DND-41 (cell line): ENCODE results near the gene MAGI1.

ENCODE experiments used
- ATAC-seq: fragments of 200-7000 bp; cut with Tn5 transposase; 3 replicates; pipeline ENCODE4 v1.9.1; 2021; ENCODE audit warnings: low read depth; ENCODE audit not compliant: insufficient read depth
- DNase-seq: peaks from one replicate; pipeline ENCODE4 v3.0.0-alpha.2; 2020
- H2AFZ ChIP-seq: 2 replicates; pipeline ENCODE4 v1.6.0; 2012; ENCODE audit warnings: low read depth, low read length
- H3K27ac ChIP-seq: 2 replicates; pipeline ENCODE4 v1.5.1; 2012; ENCODE audit warnings: low read length, inconsistent platforms
- H3K27me3 ChIP-seq: fragments of 200-600 bp; sonication (generic); 2 replicates; pipeline ENCODE4 v1.6.0; 2012; ENCODE audit warnings: low read length, mild to moderate bottlenecking, inconsistent platforms; ENCODE audit not compliant: insufficient read depth, poor library complexity
- H3K36me3 ChIP-seq: 2 replicates; pipeline ENCODE4 v1.5.1; 2012; ENCODE audit warnings: low read length, inconsistent platforms; ENCODE audit not compliant: insufficient read depth
- H3K4me1 ChIP-seq: 2 replicates; pipeline ENCODE4 v1.5.1; 2012; ENCODE audit warnings: mild to moderate bottlenecking, low read length; ENCODE audit not compliant: insufficient read depth
- H3K4me2 ChIP-seq: 2 replicates; pipeline ENCODE4 v1.6.0; 2012; ENCODE audit warnings: mild to moderate bottlenecking, moderate library complexity, low read length, inconsistent platforms; ENCODE audit not compliant: insufficient read depth
- H3K4me3 ChIP-seq, 2 experiments: fragments of 200-600 bp in 1 of 2; shearing (Covaris generic) in 1 of 2; 2 replicates each; pipeline ENCODE4 v1.5.1; 2012 to 2016; ENCODE audit warnings: inconsistent platforms in 2 of 2, low read length in 2 of 2, mild to moderate bottlenecking in 2 of 2, low read depth in 1 of 2, moderate library complexity in 1 of 2
- H3K79me2 ChIP-seq: 2 replicates; pipeline ENCODE4 v1.6.0; 2012; ENCODE audit warnings: low read length, inconsistent platforms; ENCODE audit not compliant: insufficient read depth
- H3K9ac ChIP-seq: 2 replicates; pipeline ENCODE4 v1.6.0; 2012; ENCODE audit warnings: low read depth, mild to moderate bottlenecking, inconsistent platforms, low read length, moderate library complexity
- H3K9me3 ChIP-seq: 2 replicates; pipeline ENCODE4 v1.5.1; 2012; ENCODE audit warnings: low read length, moderate library complexity, mild to moderate bottlenecking, inconsistent platforms; ENCODE audit not compliant: insufficient read depth, severe bottlenecking
- H4K20me1 ChIP-seq: 2 replicates; pipeline ENCODE4 v1.6.0; 2012; ENCODE audit warnings: low read length; ENCODE audit not compliant: insufficient read depth
- CTCF ChIP-seq: IDR thresholded peaks from 2 replicates; pipeline ENCODE4 v1.5.1; 2012; ENCODE audit warnings: borderline replicate concordance, low read length, moderate library complexity, mild to moderate bottlenecking; ENCODE audit not compliant: poor library complexity, severe bottlenecking; ENCODE audit errors: extremely low read depth
- EZH2 ChIP-seq: IDR thresholded peaks from 3 replicates; pipeline ENCODE4 v1.6.1; 2012; ENCODE audit warnings: borderline replicate concordance, low read depth, mild to moderate bottlenecking, moderate library complexity, low read length, inconsistent platforms; ENCODE audit not compliant: severe bottlenecking

Gene MAGI1

DNA sequence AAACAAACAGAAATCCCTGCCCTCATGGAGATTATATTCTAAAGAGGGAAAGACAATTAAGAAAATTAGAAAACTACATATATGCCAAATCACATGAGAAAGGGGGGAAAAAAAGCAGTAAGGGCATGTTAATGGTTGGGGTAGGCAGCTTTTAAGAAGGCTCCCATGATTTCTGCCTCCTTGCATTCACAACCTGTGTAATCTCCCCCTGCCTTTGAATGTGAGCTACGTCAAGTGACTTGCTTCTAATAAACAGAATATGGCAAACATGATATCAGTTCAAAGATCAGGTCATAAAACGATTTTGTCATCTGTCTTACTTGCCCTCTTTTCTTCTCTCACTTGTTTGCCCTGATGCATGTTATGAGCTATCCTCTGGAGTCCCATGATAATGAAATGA is 677.3 kb downstream of the MAGI1 start:
- H3K9ac ChIP-seq, result no peak overlapping the region
- H3K4me1 ChIP-seq, result no peaks in the 10 kb centered on the region
- H4K20me1 ChIP-seq, result no peaks in the 10 kb centered on the region
- H3K27me3 ChIP-seq, result no peaks in the 10 kb centered on the region
- DNase-seq (no peak), ATAC-seq (no peak)
- no peaks in the 10 kb centered on the region for H3K79me2 ChIP-seq
- H3K27ac ChIP-seq, result no peak overlapping the region
- H3K36me3 ChIP-seq, result no peaks in the 10 kb centered on the region
- no peak overlapping the region for H2AFZ ChIP-seq
- no peak overlapping the region for H3K4me3 ChIP-seq
- no peak for TF ChIP-seq CTCF
- TF ChIP-seq EZH2, result no peak
- H3K9me3 ChIP-seq, result peaks cover 3% of the 10 kb centered on the region
- H3K4me2 ChIP-seq, result no peak overlapping the region

- TF ChIP-seq EZH2, result no peak
- TF ChIP-seq CTCF, result no peak
- Histone ChIP-seq H3K9ac (no peak overlapping the region), H4K20me1 (no peaks in the 10 kb centered on the region), H3K9me3 (peaks cover 3% of the 10 kb centered on the region), H3K27ac (no peak overlapping the region), H3K27me3 (no peaks in the 10 kb centered on the region), H3K4me1 (no peaks in the 10 kb centered on the region), H3K4me3 (no peak overlapping the region), H3K36me3 (no peaks in the 10 kb centered on the region), H3K79me2 (no peaks in the 10 kb centered on the region), H2AFZ (no peak overlapping the region), H3K4me2 (no peak overlapping the region)
- no peak for DNase-seq
- ATAC-seq, result no peak
These were observed 682.1 kb downstream of the MAGI1 start for GRCh38 chr3:65356331-65357248.

DNA sequence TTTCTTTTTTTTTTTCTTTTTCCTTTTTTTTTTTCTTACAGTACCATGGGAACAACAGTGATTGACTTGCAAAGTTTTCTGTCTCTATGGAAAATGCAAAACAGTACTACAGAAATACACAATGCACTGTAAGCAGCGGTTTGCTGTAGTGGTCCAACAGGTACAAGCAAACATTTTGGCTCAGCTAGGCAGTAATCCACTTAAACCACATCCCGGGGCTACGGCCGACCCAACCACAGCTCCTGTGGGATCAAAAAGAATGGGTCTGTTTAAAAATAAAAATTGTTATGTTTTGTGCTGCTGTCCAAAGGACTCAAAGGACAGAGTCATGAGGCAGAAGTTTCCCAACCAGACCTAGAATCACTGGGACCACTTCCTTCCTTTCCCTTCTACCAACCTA is 683.8 kb downstream of the MAGI1 start:
- DNase-seq (no peak), ATAC-seq (no peak)
- Histone ChIP-seq H2AFZ (no peak overlapping the region), H3K79me2 (no peaks in the 10 kb centered on the region), H3K4me3 (no peak overlapping the region), H3K9ac (no peak overlapping the region), H3K9me3 (peaks cover 3% of the 10 kb centered on the region), H4K20me1 (no peaks in the 10 kb centered on the region), H3K4me1 (no peaks in the 10 kb centered on the region), H3K27me3 (no peaks in the 10 kb centered on the region), H3K27ac (no peak overlapping the region), H3K36me3 (no peaks in the 10 kb centered on the region), H3K4me2 (no peak overlapping the region)
- TF ChIP-seq CTCF (no peak), EZH2 (no peak)
